GM21717 (cell line): ENCODE results near the gene RAD50.
A peak's percentile ranks its signal among the peaks of the same experiment; 100 is the strongest.
"Not testable (repeated sequence)": the region's sequence is repeated elsewhere in the genome, so short reads cannot be mapped to it uniquely, and the experiment has no call there.

Experiments used
- ATAC-seq: cut with Tn5 transposase; IDR thresholded peaks from one replicate; pipeline ENCODE4 v1.9.1; 2021; ENCODE audit warnings: mild to moderate bottlenecking, moderate library complexity; ENCODE audit not compliant: unreplicated experiment

Gene RAD50

GRCh38 chr5:132556763-132557477 is at the start of gene RAD50:
Gene RAD50 (plus strand): TSS chr5:132556977. CDS start chr5:132557325, 348 bp downstream.
- peak; percentile 90 for ATAC-seq

DNA sequence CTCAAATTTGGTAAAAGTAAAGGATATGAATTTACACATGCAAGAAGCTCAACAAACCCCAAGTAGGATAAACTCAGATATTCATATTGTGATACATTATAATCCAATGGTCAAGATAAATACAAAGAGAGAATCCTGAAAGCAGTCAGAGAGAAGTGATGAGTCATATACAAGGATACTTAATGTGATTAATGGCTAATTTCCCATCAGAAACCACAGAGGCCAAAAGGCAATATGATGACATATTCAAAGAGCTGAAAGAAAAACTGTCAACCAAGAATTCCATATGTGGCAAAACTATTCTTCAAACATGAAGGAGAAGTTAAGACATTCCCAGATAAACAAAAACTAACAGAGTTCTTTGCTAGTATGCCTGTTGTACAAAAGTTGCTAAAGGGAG is 46.7 kb upstream of the RAD50 start:
- no peak for ATAC-seq

DNA sequence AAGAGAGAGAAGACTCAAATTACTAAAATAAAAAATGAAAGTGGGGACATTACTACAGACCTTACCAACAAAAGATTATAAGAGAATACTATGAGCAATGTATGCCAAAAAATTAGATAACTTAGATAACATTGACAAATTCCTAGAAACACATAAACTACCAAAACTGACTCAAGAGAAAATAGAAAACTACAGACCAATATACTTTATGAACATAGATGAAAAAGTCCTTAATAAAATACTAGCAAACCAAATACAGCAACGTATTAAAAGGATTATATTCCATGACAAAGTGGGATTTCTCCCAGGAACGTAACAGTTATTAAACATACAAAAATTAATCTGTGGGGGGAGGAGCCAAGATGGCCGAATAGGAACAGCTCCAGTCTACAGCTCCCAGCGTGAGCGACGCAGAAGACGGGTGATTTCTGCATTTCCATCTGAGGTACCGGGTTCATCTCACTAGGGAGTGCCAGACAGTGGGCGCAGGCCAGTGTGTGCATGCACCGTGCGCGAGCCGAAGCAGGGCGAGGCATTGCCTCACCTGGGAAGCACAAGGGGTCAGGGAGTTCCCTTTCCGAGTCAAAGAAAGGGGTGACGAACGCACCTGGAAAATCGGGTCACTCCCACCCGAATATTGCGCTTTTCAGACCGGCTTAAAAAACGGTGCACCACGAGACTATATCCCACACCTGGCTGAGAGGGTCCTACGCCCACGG is 43.0 kb upstream of the RAD50 start:
- ATAC-seq = not testable (repeated sequence)

DNA sequence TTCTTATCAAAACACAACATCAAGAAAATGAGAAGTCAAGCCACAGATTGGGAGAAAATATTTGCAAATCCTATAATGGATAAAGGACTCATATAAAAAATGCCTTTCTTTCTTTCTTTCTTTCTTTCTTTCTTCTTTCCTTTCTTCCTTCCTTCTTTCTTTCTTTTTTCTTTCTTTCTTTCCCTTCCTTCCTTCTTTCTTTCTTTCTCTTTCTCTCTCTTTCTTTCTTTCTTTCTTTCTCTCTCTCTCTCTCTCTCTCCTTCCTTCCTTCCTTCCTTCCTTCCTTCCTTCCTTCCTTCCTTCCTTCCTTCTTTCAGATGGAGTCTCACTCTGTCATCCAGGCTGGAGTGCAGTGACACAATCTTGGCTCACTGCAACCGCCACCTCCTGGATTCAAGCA is 34.7 kb upstream of the RAD50 start:
- not testable (repeated sequence) for ATAC-seq

- not testable (repeated sequence) for ATAC-seq
These were observed 31.9 kb upstream of the RAD50 start for GRCh38 chr5:132524877-132525276.

DNA sequence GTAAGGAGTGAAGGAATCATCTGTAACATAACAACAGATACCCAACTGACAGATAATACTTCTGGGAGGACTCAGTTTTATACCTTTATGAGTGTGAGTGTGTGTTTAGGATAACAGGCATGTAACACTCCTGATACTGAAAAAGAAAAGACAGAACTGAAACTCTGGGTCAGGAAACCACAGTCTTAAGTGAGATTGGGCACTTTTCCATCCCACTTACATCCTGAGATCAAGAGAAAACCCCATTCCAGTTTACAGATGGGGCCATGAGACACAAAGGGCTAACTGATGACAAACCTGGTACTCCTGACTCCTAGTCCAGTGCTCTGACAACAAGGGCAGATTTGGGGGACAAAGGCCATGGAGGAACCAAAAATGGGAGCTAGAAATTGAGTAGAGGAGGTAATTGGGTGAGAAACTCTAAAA is 31.5 kb upstream of the RAD50 start:
- ATAC-seq = peak; percentile 72

- peak; percentile 31 for ATAC-seq
These were observed 30.3 kb upstream of the RAD50 start for GRCh38 chr5:132526290-132526973.

- no peak for ATAC-seq
These were observed 29.7 kb upstream of the RAD50 start for GRCh38 chr5:132526974-132527564.

- no peak for ATAC-seq
These were observed 28.8 kb upstream of the RAD50 start for GRCh38 chr5:132528021-132528420.

DNA sequence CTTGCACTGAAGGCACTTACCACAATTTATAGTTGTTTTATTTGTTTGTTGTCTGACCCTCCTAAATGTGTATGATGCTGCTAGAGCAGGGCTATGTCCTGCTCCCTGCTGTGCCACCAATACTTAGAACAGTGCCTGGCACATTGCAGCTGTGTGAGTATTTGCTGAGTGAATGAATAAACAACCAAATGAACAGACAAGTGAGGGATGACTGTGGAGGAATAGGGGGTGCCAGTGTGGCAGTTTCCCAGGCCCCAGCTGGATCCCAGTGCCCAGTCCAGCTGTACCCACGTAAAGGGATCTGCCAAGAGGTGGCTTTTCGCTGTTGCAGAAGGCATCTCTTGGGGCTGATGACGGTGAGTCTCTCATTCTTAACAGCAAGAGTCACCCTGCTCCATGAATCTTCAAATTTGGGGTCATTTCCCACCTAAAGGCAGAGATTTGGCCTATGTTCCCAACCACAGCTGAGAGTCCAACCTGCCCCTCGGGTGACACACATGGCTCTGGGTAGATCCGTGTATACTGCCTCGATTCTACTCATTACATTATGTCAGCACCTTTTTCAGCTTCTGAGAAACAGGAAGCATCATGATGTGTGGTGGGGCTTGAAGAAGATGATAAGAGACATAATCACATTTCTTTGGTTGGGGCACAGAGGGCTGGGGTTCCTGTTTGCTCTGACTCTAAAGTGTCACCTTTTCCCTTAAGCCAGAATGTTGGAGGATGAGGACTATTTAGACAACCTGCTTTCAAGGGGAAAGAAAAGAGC is 27.7 kb upstream of the RAD50 start:
- no peak for ATAC-seq

DNA sequence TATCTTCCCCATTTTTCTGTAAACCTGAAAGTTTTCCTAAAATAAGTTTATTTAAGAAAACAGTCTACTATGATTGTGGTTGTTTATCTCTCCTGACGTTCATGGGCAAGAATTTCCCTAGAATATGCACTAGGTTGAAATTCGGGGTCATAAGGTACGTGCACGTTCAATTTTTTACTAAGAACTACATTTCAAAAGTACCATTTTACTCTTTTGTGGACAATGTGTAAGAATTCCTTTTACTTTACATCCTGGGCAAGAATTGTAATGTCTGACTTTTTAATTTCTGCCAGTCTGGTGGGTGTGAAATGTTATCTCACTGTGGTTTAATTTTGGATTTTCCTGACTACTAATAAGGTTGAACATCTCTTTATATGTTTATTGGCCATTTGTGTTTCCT is 25.8 kb upstream of the RAD50 start:
- ATAC-seq = no peak

DNA sequence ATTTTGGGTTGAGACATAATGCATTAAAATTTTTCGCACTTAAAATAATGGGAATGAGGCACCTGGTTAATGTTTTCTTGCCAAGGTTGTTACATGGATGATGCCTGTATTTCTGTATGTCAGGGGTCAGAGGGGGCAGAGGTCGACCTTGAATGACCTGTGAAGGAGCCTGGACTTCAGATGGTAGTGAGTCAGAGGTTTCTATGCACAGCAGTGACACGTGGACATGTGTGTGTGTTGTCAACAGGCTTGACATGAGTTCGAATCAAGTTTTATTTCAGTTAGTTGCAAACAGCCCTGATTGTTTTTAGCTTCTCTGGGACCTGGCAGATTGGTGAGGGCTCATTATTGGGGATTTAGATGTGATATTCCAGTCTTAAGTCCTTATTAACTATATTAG is 17.1 kb upstream of the RAD50 start:
- ATAC-seq = no peak

- ATAC-seq = no peak
These were observed 16.6 kb upstream of the RAD50 start for GRCh38 chr5:132540149-132540548.

- ATAC-seq = no peak
These were observed 16.0 kb upstream of the RAD50 start for GRCh38 chr5:132540764-132541163.

DNA sequence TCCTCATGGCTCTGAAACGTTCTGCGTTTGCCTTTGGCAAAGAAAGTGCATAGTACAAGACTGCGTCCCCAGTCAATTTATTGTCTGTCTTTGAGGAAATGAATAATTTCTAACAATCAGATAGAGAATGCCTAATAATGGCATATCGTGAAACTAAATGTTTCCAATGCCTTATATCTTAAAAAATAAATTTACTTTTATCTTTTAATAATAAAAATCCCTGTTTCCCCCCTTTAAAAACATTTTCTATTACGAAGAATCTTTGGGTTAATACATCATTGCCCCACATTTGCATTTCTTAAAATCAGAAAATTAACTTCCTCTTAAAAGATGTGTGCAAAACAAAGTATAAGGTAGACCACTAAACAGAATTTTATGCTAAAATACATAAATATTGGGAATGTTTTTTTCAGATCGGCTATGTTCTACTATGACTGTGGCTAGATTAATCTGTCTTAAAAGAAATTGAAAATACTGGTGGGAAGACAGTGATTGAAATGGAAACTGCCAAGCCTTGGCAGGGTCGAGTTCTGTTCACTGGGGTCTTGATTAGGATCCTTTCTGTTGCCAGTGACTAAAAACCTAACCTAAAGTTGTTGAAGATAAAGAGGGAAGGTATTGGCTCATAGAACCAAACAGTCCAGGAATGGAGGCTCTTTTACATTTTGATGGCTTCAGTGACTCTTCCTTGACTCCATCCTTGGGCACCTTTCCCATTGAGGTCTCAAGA is 13.1 kb upstream of the RAD50 start, which contains the start of gene IL5:
IL5 (minus strand) TSS at position 51 of the 730 bp plus-strand sequence; CDS start at position 7, 44 bp downstream.
- no peak for ATAC-seq

- ATAC-seq = no peak
These were observed 10.7 kb upstream of the RAD50 start for GRCh38 chr5:132546108-132546507.

DNA sequence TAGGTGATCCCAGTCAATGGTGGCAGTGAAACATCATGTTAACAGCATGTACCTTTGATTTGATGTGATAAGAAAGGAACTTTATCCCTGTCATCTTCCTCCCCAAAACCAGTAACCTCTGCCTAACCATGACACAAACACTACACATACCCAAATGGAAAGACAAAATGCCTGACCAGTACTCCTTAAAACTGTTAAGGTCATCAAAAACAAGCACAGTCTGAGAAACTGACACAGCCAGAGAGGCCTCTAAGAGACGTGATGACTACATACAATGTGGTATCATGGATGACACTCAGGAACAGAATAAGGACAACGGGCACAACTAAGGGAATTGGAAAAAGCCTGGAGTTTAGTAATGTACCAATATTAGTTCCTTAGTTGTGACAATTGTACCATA is 9.5 kb upstream of the RAD50 start:
- no peak for ATAC-seq

- ATAC-seq = not testable (repeated sequence)
These were observed 7.9 kb upstream of the RAD50 start for GRCh38 chr5:132548834-132549233.

- ATAC-seq = no peak
These were observed 7.2 kb upstream of the RAD50 start for GRCh38 chr5:132549576-132549975.
